ENCODE data around the gene NME9. TPM values are rescaled to one million over a fixed set of nuclear protein-coding genes. Genes with fewer than 3 reads are reported as not detected.

Gene NME9
- total RNA-seq, 5 donors from 2014 or later (not counting 1 experiment from before 2014, with no cell fraction given) = 0.51 to 1.3 (median 0.88) TPM

GRCh38 chr3:138310494-138310893 lies 19.2 kb downstream of the NME9 start:
- no peak overlapping the region for H3K4me3 ChIP-seq (ENCODE audit: control insufficient read depth in 1 of 2, extremely low read depth in 1 of 2, low read length in 1 of 2)
- Mint-ChIP-seq H3K9me3 (peaks cover 24 to 41% (median 28%) of the 10 kb centered on the region in 3 donors), H3K4me3 (no peak overlapping the region), H3K36me3 (peaks cover 20% of the 10 kb centered on the region), H3K27me3 (peaks cover 0 to 5% of the 10 kb centered on the region in 2 donors), H3K27ac (no peak overlapping the region), H3K4me1 (no peaks in the 10 kb centered on the region)
- peaks cover 0 to 2% of the 10 kb centered on the region in 2 experiments for H3K27me3 ChIP-seq (replicated peaks in 1 of 2; ENCODE audit: control insufficient read depth in 2 of 2, extremely low read depth in 1 of 2, insufficient read depth in 2 of 2, low read length in 1 of 2)
- no peaks in the 10 kb centered on the region for H3K4me1 ChIP-seq (ENCODE audit: control insufficient read depth in 1 of 2, extremely low read depth in 1 of 2, insufficient read depth in 2 of 2, low read length in 2 of 2)
- no CpG with 5 or more reads among the region's 4 CpGs for WGBS (ENCODE audit: insufficient coverage)
- no peaks in the 10 kb centered on the region for H3K36me3 ChIP-seq (ENCODE audit: control insufficient read depth in 2 of 2, extremely low read depth in 1 of 2, insufficient read depth in 1 of 2, low read length in 1 of 2)
- ChIA-PET CTCF (no interaction called here), POLR2A (no interaction called here)
- ATAC-seq (replicated peaks in 1 of 4) (no peak), DNase-seq (no peak)
- no peak overlapping the region for H3K27ac ChIP-seq (ENCODE audit: low read length)
- H3K9me3 ChIP-seq = peaks cover 8% of the 10 kb centered on the region

DNA sequence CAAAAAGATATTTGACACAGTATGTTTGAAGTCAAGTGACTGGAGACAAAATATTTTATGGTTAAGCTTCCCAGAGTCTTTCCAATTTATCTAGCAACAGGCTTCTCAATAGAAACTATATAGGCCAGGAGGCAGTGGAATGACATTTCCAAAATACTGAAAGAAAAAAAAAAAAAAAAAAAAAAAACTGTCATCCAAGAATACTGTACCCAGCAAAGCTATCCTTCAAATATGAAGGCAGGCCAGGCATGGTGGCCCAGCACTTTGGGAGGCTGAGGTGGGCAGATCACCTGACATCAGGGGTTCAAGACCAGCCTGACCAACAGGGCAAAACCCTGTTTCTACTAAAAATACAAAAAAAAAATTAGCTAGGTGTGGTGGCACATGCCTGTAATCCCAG lies 20.9 kb downstream of the NME9 start:
- Mint-ChIP-seq H3K9me3 (peaks cover 24 to 41% (median 28%) of the 10 kb centered on the region in 3 donors), H3K4me1 (no peaks in the 10 kb centered on the region), H3K27ac (no peak overlapping the region), H3K36me3 (peaks cover 23% of the 10 kb centered on the region), H3K4me3 (no peak overlapping the region), H3K27me3 (peaks cover 0 to 5% of the 10 kb centered on the region in 2 donors)
- CTCF ChIA-PET = interaction anchor here in 1 of 2 donors (0.6 to 0.7 kb wide), 2 partner anchors 12 to 350 kb away, joined by 4 to 7 read pairs; no protein-coding TSS in a partner anchor
- DNase-seq = no peak
- Histone ChIP-seq H3K9me3 (peaks cover 8% of the 10 kb centered on the region), H3K4me3 (ENCODE audit: control insufficient read depth in 1 of 2, extremely low read depth in 1 of 2, low read length in 1 of 2) (no peak overlapping the region), H3K4me1 (ENCODE audit: control insufficient read depth in 1 of 2, extremely low read depth in 1 of 2, insufficient read depth in 2 of 2, low read length in 2 of 2) (no peaks in the 10 kb centered on the region), H3K27ac (ENCODE audit: low read length) (no peak overlapping the region), H3K36me3 (ENCODE audit: control insufficient read depth in 2 of 2, extremely low read depth in 1 of 2, insufficient read depth in 1 of 2, low read length in 1 of 2) (no peaks in the 10 kb centered on the region), H3K27me3 (replicated peaks in 1 of 2; ENCODE audit: control insufficient read depth in 2 of 2, extremely low read depth in 1 of 2, insufficient read depth in 2 of 2, low read length in 1 of 2) (peaks cover 0 to 2% of the 10 kb centered on the region in 2 experiments)
- no peak for ATAC-seq (replicated peaks in 1 of 4)
- POLR2A ChIA-PET = no interaction called here

DNA sequence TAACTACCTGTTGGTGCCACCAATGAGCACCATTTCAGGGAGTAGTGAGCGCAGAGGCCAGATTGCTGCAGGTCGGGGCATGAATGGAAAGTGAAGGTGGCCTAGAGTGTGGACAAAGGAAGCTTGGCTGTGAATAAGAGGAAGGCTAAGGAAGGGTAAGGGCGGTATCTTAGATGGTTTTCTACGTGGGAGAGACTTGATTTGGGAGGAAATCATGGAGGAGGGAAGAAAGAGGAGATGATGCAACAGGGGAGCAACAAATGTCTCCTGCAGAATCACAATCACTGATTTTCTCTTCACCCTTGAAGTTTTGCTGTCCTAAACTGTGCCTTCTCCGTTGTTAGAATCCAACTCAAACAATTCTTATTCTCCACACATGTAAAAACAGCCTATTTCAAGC lies 21.8 kb downstream of the NME9 start:
- Histone ChIP-seq H3K36me3 (ENCODE audit: control insufficient read depth in 2 of 2, extremely low read depth in 1 of 2, insufficient read depth in 1 of 2, low read length in 1 of 2) (no peaks in the 10 kb centered on the region), H3K9me3 (peaks cover 8% of the 10 kb centered on the region), H3K27me3 (replicated peaks in 1 of 2; ENCODE audit: control insufficient read depth in 2 of 2, extremely low read depth in 1 of 2, insufficient read depth in 2 of 2, low read length in 1 of 2) (peaks cover 0 to 2% of the 10 kb centered on the region in 2 experiments), H3K4me3 (ENCODE audit: control insufficient read depth in 1 of 2, extremely low read depth in 1 of 2, low read length in 1 of 2) (no peak overlapping the region), H3K4me1 (ENCODE audit: control insufficient read depth in 1 of 2, extremely low read depth in 1 of 2, insufficient read depth in 2 of 2, low read length in 2 of 2) (no peaks in the 10 kb centered on the region), H3K27ac (ENCODE audit: low read length) (no peak overlapping the region)
- Mint-ChIP-seq H3K4me1 (no peaks in the 10 kb centered on the region), H3K27me3 (peaks cover 0 to 5% of the 10 kb centered on the region in 2 donors), H3K27ac (no peak overlapping the region), H3K4me3 (no peak overlapping the region), H3K9me3 (peaks cover 24 to 41% (median 28%) of the 10 kb centered on the region in 3 donors), H3K36me3 (peaks cover 23% of the 10 kb centered on the region)
- CTCF ChIA-PET = no interaction called here
- ATAC-seq (replicated peaks in 1 of 4) (no peak), DNase-seq (no peak)
- 84% methylated on average over 5 of the region's 5 CpGs for WGBS (ENCODE audit: insufficient coverage)
- POLR2A ChIA-PET = no interaction called here

- Histone ChIP-seq H3K4me3 (ENCODE audit: control insufficient read depth in 1 of 2, extremely low read depth in 1 of 2, low read length in 1 of 2) (no peak overlapping the region), H3K27ac (ENCODE audit: low read length) (no peak overlapping the region), H3K27me3 (replicated peaks in 1 of 2; ENCODE audit: control insufficient read depth in 2 of 2, extremely low read depth in 1 of 2, insufficient read depth in 2 of 2, low read length in 1 of 2) (peaks cover 0 to 2% of the 10 kb centered on the region in 2 experiments), H3K36me3 (ENCODE audit: control insufficient read depth in 2 of 2, extremely low read depth in 1 of 2, insufficient read depth in 1 of 2, low read length in 1 of 2) (peaks cover 0 to 3% of the 10 kb centered on the region in 2 donors), H3K4me1 (ENCODE audit: control insufficient read depth in 1 of 2, extremely low read depth in 1 of 2, insufficient read depth in 2 of 2, low read length in 2 of 2) (no peaks in the 10 kb centered on the region), H3K9me3 (peaks cover 3% of the 10 kb centered on the region)
- Mint-ChIP-seq H3K36me3 (peaks cover 18% of the 10 kb centered on the region), H3K9me3 (peaks cover 7 to 13% (median 8%) of the 10 kb centered on the region in 3 donors), H3K27ac (no peak overlapping the region), H3K4me1 (no peaks in the 10 kb centered on the region), H3K4me3 (no peak overlapping the region), H3K27me3 (peaks cover 0 to 5% of the 10 kb centered on the region in 2 donors)
- no peak for DNase-seq
- ChIA-PET POLR2A (no interaction called here), CTCF (no interaction called here)
- no peak for ATAC-seq (replicated peaks in 1 of 4)
- 100% methylated on average over 2 of the region's 6 CpGs for WGBS (ENCODE audit: insufficient coverage)
Measured at GRCh38 chr3:138303474-138303873, 26.2 kb downstream of the NME9 start.

DNA sequence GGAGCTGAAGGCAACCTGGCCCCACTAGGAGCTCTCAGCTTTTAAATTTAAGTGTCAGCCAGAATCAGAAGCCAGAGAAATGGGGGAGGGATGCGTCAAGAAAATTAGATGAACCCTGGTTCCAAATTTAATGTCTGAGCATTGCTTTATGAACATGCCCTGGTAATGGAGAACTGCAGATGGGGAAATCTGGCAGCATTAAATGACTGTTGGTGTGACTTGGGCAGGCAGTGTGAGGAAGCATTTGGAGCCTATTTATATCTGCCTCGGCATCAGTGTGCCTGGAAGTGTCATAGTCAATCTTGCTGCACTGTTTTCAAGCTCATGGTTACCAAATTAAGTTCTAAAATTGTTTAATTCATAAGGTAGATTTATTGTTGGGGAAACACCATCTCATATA lies 29.0 kb downstream of the NME9 start:
- ChIA-PET CTCF (interaction anchor here in 1 of 2 donors (0.6 kb wide), 1 partner anchor 63 kb away, joined by 4 read pairs; no protein-coding TSS in a partner anchor), POLR2A (no interaction called here)
- H3K9me3 ChIP-seq = no peaks in the 10 kb centered on the region
- DNase-seq = no peak
- H3K27ac ChIP-seq (ENCODE audit: low read length) = no peak overlapping the region
- Mint-ChIP-seq H3K36me3 (peaks cover 17% of the 10 kb centered on the region), H3K4me1 (peaks cover 0 to 14% (median 10%) of the 10 kb centered on the region in 3 donors), H3K27me3 (no peaks in the 10 kb centered on the region), H3K4me3 (no peak overlapping the region), H3K9me3 (no peaks in the 10 kb centered on the region), H3K27ac (no peak overlapping the region)
- H3K27me3 ChIP-seq (replicated peaks in 1 of 2; ENCODE audit: control insufficient read depth in 2 of 2, extremely low read depth in 1 of 2, insufficient read depth in 2 of 2, low read length in 1 of 2) = no peaks in the 10 kb centered on the region
- WGBS (ENCODE audit: insufficient coverage) = 86% methylated on average over 2 of the region's 2 CpGs
- ATAC-seq (replicated peaks in 1 of 4) = no peak
- no peak overlapping the region for H3K4me3 ChIP-seq (ENCODE audit: control insufficient read depth in 1 of 2, extremely low read depth in 1 of 2, low read length in 1 of 2)
- H3K36me3 ChIP-seq (ENCODE audit: control insufficient read depth in 2 of 2, extremely low read depth in 1 of 2, insufficient read depth in 1 of 2, low read length in 1 of 2) = peaks cover 5 to 10% of the 10 kb centered on the region in 2 donors
- H3K4me1 ChIP-seq (ENCODE audit: control insufficient read depth in 1 of 2, extremely low read depth in 1 of 2, insufficient read depth in 2 of 2, low read length in 2 of 2) = no peaks in the 10 kb centered on the region

- H3K9me3 ChIP-seq = no peaks in the 10 kb centered on the region
- no peaks in the 10 kb centered on the region for H3K27me3 ChIP-seq (replicated peaks in 1 of 2; ENCODE audit: control insufficient read depth in 2 of 2, extremely low read depth in 1 of 2, insufficient read depth in 2 of 2, low read length in 1 of 2)
- WGBS (ENCODE audit: insufficient coverage) = no CpG with 5 or more reads among the region's 1 CpG
- no peak overlapping the region for H3K4me3 ChIP-seq (ENCODE audit: control insufficient read depth in 1 of 2, extremely low read depth in 1 of 2, low read length in 1 of 2)
- ATAC-seq (replicated peaks in 1 of 4) (no peak), DNase-seq (no peak)
- Mint-ChIP-seq H3K36me3 (peaks cover 34% of the 10 kb centered on the region), H3K4me1 (peaks cover 0 to 14% (median 10%) of the 10 kb centered on the region in 3 donors), H3K27ac (peak overlapping the region in 1 of 2 donors; percentile 65), H3K9me3 (no peaks in the 10 kb centered on the region), H3K4me3 (no peak overlapping the region), H3K27me3 (no peaks in the 10 kb centered on the region)
- H3K36me3 ChIP-seq (ENCODE audit: control insufficient read depth in 2 of 2, extremely low read depth in 1 of 2, insufficient read depth in 1 of 2, low read length in 1 of 2) = peaks cover 5 to 25% of the 10 kb centered on the region in 2 donors
- H3K27ac ChIP-seq (ENCODE audit: low read length) = no peak overlapping the region
- H3K4me1 ChIP-seq (ENCODE audit: control insufficient read depth in 1 of 2, extremely low read depth in 1 of 2, insufficient read depth in 2 of 2, low read length in 2 of 2) = no peaks in the 10 kb centered on the region
- POLR2A ChIA-PET = interaction anchor here in 1 of 2 donors (0.9 kb wide), 1 partner anchor 14 kb away, joined by 3 read pairs; no protein-coding TSS in a partner anchor
- CTCF ChIA-PET = no interaction called here
Measured at GRCh38 chr3:138297876-138298275, 31.8 kb downstream of the NME9 start.

Measured in T-cell (primary cell).